Activated CD8-positive, alpha-beta T cell treated with anti-CD3 and anti-CD28 coated beads for 36 hours (primary cell): ENCODE data around the gene HS3ST6. TPM values are rescaled to one million over a fixed set of nuclear protein-coding genes. Genes with fewer than 3 reads are reported as not detected.
A peak's percentile ranks its signal among the peaks of the same experiment; 100 is the strongest.

Experiments
- ATAC-seq: fragments of 200-7000 bp; cut with Tn5 transposase; one replicate; pipeline ENCODE4 v1.10.0; 2021; ENCODE audit warnings: mild to moderate bottlenecking, moderate library complexity
- CTCF ChIA-PET: fragments of 350-600 bp; sonication (Branson Sonifier 250); formaldehyde crosslinking; loops from one replicate; lab custom pipeline; 2021; ENCODE audit warnings: antibody characterized with exemption; lab: Charles Lee
- POLR2A ChIA-PET: fragments of 350-600 bp; sonication (Branson Sonifier 250); formaldehyde crosslinking; loops from one replicate; lab custom pipeline; 2021; ENCODE audit warnings: antibody characterized with exemption; lab: Charles Lee
- DNase-seq: peaks from one replicate; pipeline ENCODE4 v3.0.0-alpha.2; 2020
- H3K27ac Mint-ChIP-seq: one replicate; pipeline ENCODE4 v1.8.0; 2021; ENCODE audit warnings: mild to moderate bottlenecking, mixed read lengths
- H3K27me3 Mint-ChIP-seq: one replicate; pipeline ENCODE4 v1.8.0; 2021; ENCODE audit warnings: mixed read lengths
- H3K36me3 Mint-ChIP-seq: one replicate; pipeline ENCODE4 v1.8.0; 2021; ENCODE audit warnings: low read depth, mixed read lengths
- H3K4me1 Mint-ChIP-seq: one replicate; pipeline ENCODE4 v1.8.0; 2021; ENCODE audit warnings: low read depth, mixed read lengths
- H3K4me3 Mint-ChIP-seq: one replicate; pipeline ENCODE4 v1.8.0; 2021; ENCODE audit warnings: mild to moderate bottlenecking, moderate library complexity, mixed read lengths
- H3K9me3 Mint-ChIP-seq: one replicate; pipeline ENCODE4 v1.8.0; 2021; ENCODE audit warnings: mixed read lengths
- intact Hi-C: fragments of 100-400 bp; cut with micrococcal nuclease; formaldehyde crosslinking; loops from one replicate; pipeline ENCODE4 v1.10.0; 2022
- total RNA-seq, 2 experiments: library from RNA; stranded (reverse); gene quantifications; one replicate each; pipeline ENCODE4 v1.2.3, GENCODE V29; 2021
- TF ChIP-seq, protein P1 (sequence below): fragments of 200-600 bp; IDR thresholded peaks from one replicate; pipeline ENCODE4 v1.8.0; 2022; ENCODE audit warnings: antibody characterized with exemption, mild to moderate bottlenecking

HS3ST6 gene
- total RNA-seq, 2 experiments from 2014 or later: not detected

DNA sequence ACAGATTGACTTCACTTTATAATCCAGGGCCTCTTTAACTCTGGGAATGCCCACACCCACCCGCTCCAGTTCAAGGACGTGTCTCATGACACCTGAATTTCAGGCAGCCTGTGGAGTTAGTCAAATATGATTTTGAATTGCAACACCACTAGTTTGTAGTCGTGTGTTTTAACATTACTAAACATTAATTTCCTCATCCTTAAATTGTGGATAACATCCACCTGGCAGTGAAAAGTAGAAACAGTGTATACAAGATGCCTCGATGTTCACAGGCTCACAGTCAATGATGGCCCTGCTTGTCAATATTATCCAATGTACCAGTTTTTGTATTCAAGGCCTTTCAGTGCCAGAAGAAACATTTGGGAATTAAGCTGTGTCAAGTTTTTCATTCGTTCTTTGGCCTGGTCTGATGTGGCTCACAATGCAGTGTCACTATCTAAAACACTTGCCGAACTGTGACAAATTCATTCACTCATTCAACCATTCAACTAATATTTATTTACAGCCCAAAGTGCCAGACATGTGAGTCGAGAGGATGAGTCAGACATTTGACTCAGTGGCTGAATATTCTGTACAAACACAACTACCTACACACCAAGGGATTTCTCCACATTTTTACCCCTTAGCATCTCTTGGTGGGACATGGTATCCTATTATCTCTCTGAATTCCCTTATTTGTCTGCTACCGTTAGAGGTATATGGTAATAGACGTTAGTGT lies 47.7 kb downstream of the HS3ST6 start:
- H3K9me3 Mint-ChIP-seq: no peaks in the 10 kb centered on the region
- DNase-seq (no peak), ATAC-seq (no peak)
- H3K27me3 Mint-ChIP-seq: peaks cover 14% of the 10 kb centered on the region
- no peak overlapping the region for H3K27ac Mint-ChIP-seq
- H3K36me3 Mint-ChIP-seq: no peaks in the 10 kb centered on the region
- TF ChIP-seq, protein P1, sequence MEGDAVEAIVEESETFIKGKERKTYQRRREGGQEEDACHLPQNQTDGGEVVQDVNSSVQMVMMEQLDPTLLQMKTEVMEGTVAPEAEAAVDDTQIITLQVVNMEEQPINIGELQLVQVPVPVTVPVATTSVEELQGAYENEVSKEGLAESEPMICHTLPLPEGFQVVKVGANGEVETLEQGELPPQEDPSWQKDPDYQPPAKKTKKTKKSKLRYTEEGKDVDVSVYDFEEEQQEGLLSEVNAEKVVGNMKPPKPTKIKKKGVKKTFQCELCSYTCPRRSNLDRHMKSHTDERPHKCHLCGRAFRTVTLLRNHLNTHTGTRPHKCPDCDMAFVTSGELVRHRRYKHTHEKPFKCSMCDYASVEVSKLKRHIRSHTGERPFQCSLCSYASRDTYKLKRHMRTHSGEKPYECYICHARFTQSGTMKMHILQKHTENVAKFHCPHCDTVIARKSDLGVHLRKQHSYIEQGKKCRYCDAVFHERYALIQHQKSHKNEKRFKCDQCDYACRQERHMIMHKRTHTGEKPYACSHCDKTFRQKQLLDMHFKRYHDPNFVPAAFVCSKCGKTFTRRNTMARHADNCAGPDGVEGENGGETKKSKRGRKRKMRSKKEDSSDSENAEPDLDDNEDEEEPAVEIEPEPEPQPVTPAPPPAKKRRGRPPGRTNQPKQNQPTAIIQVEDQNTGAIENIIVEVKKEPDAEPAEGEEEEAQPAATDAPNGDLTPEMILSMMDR: no peak
- H3K4me3 Mint-ChIP-seq: no peak overlapping the region
- ChIA-PET CTCF (interaction anchor here (0.6 to 1.7 kb wide), 3 partner anchors 58 to 189 kb away, joined by 3 to 4 read pairs (median 3); no protein-coding TSS in a partner anchor), POLR2A (interaction anchor here (1.0 kb wide), 1 partner anchor 12 kb away, joined by 3 read pairs; no protein-coding TSS in a partner anchor)
- H3K4me1 Mint-ChIP-seq: peaks cover 2% of the 10 kb centered on the region
- intact Hi-C loops: no loop called here

DNA sequence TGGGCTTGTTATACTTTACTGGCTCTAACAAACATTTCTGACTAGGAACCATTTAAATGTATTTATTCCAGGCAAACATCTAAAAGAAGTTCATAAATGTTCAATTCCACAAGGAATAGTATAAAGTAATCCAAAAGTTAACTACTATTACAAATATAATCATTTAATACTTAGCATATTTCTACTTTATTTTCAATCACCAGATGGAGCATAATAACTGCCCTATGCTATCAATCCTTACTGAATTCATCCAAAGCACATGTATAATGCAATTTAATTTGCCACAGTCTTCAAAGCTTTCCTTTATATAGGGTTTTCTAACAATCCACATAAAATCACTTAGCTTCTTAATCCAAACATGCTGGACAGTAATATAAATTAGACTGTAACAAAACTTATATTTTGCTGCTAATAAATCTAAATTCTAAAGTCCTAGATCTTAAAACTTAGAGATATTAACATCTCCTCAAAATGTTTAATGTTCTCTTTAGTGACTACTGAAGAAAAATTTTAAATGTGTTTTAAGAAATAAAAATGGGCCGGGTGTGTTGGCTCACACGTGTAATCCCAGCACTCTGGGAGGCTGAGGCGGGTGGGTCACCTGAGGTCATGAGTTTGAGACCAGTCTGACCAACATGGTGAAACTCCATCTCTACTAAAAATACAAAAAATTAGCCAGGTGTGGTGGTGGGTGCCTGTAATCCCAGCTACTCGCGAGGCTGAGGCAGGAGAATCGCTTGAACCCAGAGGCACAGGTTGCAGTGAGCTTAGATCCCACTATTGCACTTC lies 52.1 kb downstream of the HS3ST6 start:
- H3K9me3 Mint-ChIP-seq: no peaks in the 10 kb centered on the region
- ChIA-PET POLR2A (interaction anchor here (0.6 to 1.0 kb wide), 3 partner anchors 16 to 1040 kb away, joined by 3 read pairs; no protein-coding TSS in a partner anchor), CTCF (interaction anchor here (0.6 to 2.7 kb wide), 4 partner anchors 9 to 90 kb away, joined by 3 to 9 read pairs (median 4); no protein-coding TSS in a partner anchor)
- no peak overlapping the region for H3K4me3 Mint-ChIP-seq
- intact Hi-C loops: no loop called here
- no peak overlapping the region for H3K27ac Mint-ChIP-seq
- H3K4me1 Mint-ChIP-seq: no peaks in the 10 kb centered on the region
- TF ChIP-seq, protein P1: no peak
- no peak for DNase-seq
- no peaks in the 10 kb centered on the region for H3K36me3 Mint-ChIP-seq
- no peak for ATAC-seq
- peaks cover 9% of the 10 kb centered on the region for H3K27me3 Mint-ChIP-seq

DNA sequence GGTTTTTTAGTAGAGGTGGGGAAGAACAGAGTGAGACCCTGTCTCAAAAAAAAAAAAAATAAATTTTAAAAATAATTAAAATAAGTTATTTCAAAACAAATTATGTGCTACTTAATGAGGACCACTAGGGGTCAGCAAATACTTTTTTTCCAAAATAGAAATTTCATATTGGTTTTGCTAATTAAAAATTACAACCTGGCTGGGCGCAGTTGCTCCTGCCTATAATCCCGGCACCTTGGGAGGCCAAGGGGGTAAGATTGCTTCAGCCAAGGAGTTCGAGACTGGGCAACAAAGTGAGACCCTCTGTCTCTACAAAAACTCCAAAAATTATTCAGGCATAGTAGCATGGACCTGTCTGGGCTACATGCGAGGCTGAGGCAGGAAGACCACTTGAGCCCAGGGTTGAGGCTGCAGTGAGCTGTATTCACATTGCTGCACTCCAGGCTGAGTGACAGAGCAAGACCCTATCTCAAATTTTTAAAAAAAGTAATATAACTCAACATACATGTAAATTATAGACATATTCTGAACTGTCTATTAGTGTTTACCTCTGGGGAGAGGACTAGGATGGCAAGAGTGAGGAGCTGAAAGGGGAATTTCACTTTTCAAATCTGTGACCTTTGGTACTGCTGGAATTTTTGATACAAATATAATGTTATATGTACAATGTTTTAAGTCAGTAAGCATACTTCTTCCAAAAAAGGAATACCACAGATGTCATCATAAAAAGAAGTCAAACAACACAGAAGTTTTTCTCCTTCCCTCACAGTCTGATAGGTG lies 54.3 kb downstream of the HS3ST6 start:
- intact Hi-C loops: loop anchor here (5.0 kb wide), 1 partner anchor 53 kb away; the partner anchor contains the start of gene HS3ST6
- Mint-ChIP-seq H3K9me3 (no peaks in the 10 kb centered on the region), H3K4me1 (peaks cover under 1% of the 10 kb centered on the region), H3K27me3 (peaks cover 16% of the 10 kb centered on the region), H3K36me3 (no peaks in the 10 kb centered on the region), H3K4me3 (no peak overlapping the region), H3K27ac (no peak overlapping the region)
- POLR2A ChIA-PET: no interaction called here
- no peak for DNase-seq
- ATAC-seq: no peak
- CTCF ChIA-PET: interaction anchor here (0.8 to 3.8 kb wide), 9 partner anchors 11 to 79 kb away, joined by 3 to 29 read pairs (median 4); partner anchors contain the start of gene MSRB1
- TF ChIP-seq, protein P1: peak; percentile 73

DNA sequence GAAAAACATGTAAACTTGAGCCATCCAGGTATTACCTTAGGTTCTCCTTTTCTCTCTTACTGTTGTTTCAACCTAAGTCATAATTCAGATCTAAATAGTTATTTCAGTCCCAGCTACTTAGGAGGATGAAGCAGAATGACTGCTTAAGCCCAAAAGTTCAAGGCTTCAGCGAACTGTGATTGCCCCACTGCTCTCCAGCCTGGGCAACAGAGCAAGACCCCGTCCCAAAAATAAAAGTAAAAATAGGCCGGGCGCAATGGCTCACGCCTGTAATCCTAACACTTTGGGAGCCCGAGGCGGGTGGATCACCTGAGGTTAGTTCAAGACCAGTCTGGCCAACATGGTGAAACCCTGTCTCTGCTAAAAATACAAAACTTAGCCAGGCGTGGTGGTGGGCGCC lies 55.8 kb downstream of the HS3ST6 start:
- no peak overlapping the region for H3K27ac Mint-ChIP-seq
- TF ChIP-seq, protein P1: no peak

More for the DNA sequence above, 55.8 kb downstream of the HS3ST6 start:
- ATAC-seq (no peak), DNase-seq (no peak)
- H3K27me3 Mint-ChIP-seq: peaks cover 21% of the 10 kb centered on the region
- CTCF ChIA-PET: interaction anchor here (0.6 to 3.8 kb wide), 14 partner anchors 12 to 279 kb away, joined by 3 to 29 read pairs (median 4); partner anchors contain the start of genes MSRB1, NUBP2 and SPSB3
- H3K4me3 Mint-ChIP-seq: no peak overlapping the region
- POLR2A ChIA-PET: interaction anchor here (0.6 kb wide), 1 partner anchor 81 kb away, joined by 3 read pairs; no protein-coding TSS in a partner anchor
- intact Hi-C loops: loop anchor here (5.0 kb wide), 1 partner anchor 55 kb away; the partner anchor contains the start of gene HS3ST6
- H3K9me3 Mint-ChIP-seq: no peaks in the 10 kb centered on the region
- H3K36me3 Mint-ChIP-seq: no peaks in the 10 kb centered on the region
- H3K4me1 Mint-ChIP-seq: peaks cover 4% of the 10 kb centered on the region
